ENCODE data around the gene MESD. TPM values are rescaled to one million over a fixed set of nuclear protein-coding genes. Genes with fewer than 3 reads are reported as not detected.

The MESD gene
- total and polyA plus RNA-seq, 2 of the 4 experiments (the other 2 are of a cell fraction): 10.0 to 14.0 TPM

DNA sequence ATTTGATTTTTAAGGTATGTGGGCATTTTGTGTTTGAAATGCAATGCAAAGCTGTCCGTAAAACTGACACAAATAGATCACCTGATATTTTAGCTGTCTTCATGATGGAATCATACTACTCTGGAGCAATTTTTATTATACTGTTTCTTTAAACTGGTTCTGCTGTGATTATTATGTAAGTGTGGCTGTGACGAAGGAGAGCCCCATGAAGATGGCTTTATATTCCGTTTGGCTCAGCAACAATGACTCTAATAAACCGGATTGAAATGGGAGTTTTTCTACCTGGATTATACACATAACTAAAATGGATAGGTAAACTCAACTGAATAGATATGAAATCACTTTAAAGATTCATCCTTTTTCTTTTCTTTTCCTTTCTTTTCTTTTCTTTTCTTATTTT is 20.5 kb upstream of the MESD start:
- Histone ChIP-seq H3K4me3 (ENCODE audit: insufficient read depth, low read depth, low read length) (no peak overlapping the region), H2BK120ac (ENCODE audit: low read depth, low read length) (no peak overlapping the region), H3K27me3 (ENCODE audit: control insufficient read depth, insufficient read depth, low read length) (no peaks in the 10 kb centered on the region), H3K9ac (ENCODE audit: low read depth, low read length) (no peak overlapping the region), H3K27ac (ENCODE audit: insufficient read depth, low read length) (no peak overlapping the region), H2BK20ac (ENCODE audit: low read depth, low read length) (no peak overlapping the region), H3K79me1 (ENCODE audit: low read depth in 1 of 2, low read length in 2 of 2) (peaks cover 14 to 61% of the 10 kb centered on the region in 2 experiments), H4K5ac (ENCODE audit: low read depth, low read length) (no peak overlapping the region), H2AK5ac (ENCODE audit: low read depth, low read length) (no peak overlapping the region), H3K18ac (ENCODE audit: low read depth, low read length) (no peak overlapping the region), H3K23ac (ENCODE audit: low read depth, low read length) (no peak overlapping the region), H4K8ac (ENCODE audit: low read depth in 2 of 2, low read length in 2 of 2) (no peak overlapping the region), H3K36me3 (ENCODE audit: control insufficient read depth, insufficient read depth, low read length) (no peaks in the 10 kb centered on the region; the same call in 1 of the 2 replicates), H2AK9ac (replicated peaks; ENCODE audit: low read depth, low read length, poor library complexity) (no peak overlapping the region), H4K20me1 (ENCODE audit: insufficient read depth, low read length) (peaks cover 9% of the 10 kb centered on the region; the same call in 1 of the 2 replicates), H3K9me3 (ENCODE audit: control insufficient read depth, insufficient read depth, low read length) (no peaks in the 10 kb centered on the region), H3K4ac (ENCODE audit: low read depth, low read length) (no peak overlapping the region), H3K9me1 (ENCODE audit: insufficient read depth, low read length) (peaks cover 3% of the 10 kb centered on the region), H4K91ac (ENCODE audit: insufficient read depth, low read depth, low read length) (no peak overlapping the region), H2AFZ (replicated peaks; ENCODE audit: low read length, poor library complexity) (no peak overlapping the region), H3K56ac (ENCODE audit: extremely low read depth, insufficient read depth, low read length) (no peak overlapping the region), H3K4me2 (ENCODE audit: low read depth, low read length) (no peak overlapping the region), H2BK5ac (ENCODE audit: low read depth, low read length, poor library complexity, severe bottlenecking) (no peak overlapping the region), H3K4me1 (ENCODE audit: control insufficient read depth, insufficient read depth, low read length) (no peaks in the 10 kb centered on the region), H3K14ac (replicated peaks; ENCODE audit: low read depth, low read length) (no peak overlapping the region), H2BK15ac (ENCODE audit: low read depth, low read length) (no peak overlapping the region)
- CTCF ChIA-PET: no interaction called here
- in situ Hi-C loops (cut with MboI; ENCODE audit: low sequenced_read_pairs): no loop called here
- POLR2A ChIA-PET (ENCODE audit: unreplicated experiment): no interaction called here
- ATAC-seq (ENCODE audit: low read depth): no peak
- dilution Hi-C loops (cut with HindIII; ENCODE audit: low sequenced_read_pairs, unreplicated experiment): no loop called here
- no peak for TF ChIP-seq SMC3 (IDR thresholded peaks at IDR 0.05; ENCODE audit: low read depth, low read length)
- TF ChIP-seq, protein P1, sequence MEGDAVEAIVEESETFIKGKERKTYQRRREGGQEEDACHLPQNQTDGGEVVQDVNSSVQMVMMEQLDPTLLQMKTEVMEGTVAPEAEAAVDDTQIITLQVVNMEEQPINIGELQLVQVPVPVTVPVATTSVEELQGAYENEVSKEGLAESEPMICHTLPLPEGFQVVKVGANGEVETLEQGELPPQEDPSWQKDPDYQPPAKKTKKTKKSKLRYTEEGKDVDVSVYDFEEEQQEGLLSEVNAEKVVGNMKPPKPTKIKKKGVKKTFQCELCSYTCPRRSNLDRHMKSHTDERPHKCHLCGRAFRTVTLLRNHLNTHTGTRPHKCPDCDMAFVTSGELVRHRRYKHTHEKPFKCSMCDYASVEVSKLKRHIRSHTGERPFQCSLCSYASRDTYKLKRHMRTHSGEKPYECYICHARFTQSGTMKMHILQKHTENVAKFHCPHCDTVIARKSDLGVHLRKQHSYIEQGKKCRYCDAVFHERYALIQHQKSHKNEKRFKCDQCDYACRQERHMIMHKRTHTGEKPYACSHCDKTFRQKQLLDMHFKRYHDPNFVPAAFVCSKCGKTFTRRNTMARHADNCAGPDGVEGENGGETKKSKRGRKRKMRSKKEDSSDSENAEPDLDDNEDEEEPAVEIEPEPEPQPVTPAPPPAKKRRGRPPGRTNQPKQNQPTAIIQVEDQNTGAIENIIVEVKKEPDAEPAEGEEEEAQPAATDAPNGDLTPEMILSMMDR (conservative IDR thresholded peaks at IDR 0.05; ENCODE audit: low read depth, low read length): no peak
- TF ChIP-seq POLR2A (IDR thresholded peaks at IDR 0.05; ENCODE audit: low read depth, low read length): no peak
- TF ChIP-seq MAZ (IDR thresholded peaks at IDR 0.05; ENCODE audit: borderline replicate concordance, low read depth, low read length): no peak
- no peak for TF ChIP-seq CEBPB (IDR thresholded peaks at IDR 0.05; ENCODE audit: low read depth, low read length)
- TF ChIP-seq CHD1 (IDR thresholded peaks at IDR 0.05; ENCODE audit: low read depth, low read length): no peak
- TF ChIP-seq FOS (IDR thresholded peaks at IDR 0.05; ENCODE audit: low read depth, low read length): no peak
- TF ChIP-seq, protein P2, sequence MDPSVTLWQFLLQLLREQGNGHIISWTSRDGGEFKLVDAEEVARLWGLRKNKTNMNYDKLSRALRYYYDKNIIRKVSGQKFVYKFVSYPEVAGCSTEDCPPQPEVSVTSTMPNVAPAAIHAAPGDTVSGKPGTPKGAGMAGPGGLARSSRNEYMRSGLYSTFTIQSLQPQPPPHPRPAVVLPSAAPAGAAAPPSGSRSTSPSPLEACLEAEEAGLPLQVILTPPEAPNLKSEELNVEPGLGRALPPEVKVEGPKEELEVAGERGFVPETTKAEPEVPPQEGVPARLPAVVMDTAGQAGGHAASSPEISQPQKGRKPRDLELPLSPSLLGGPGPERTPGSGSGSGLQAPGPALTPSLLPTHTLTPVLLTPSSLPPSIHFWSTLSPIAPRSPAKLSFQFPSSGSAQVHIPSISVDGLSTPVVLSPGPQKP (IDR thresholded peaks at IDR 0.05; ENCODE audit: borderline replicate concordance, low read depth, low read length): no peak
- TF ChIP-seq RAD21 (IDR thresholded peaks at IDR 0.05; ENCODE audit: low read length): no peak
- TF ChIP-seq MAFK (IDR thresholded peaks at IDR 0.05; ENCODE audit: low read depth, low read length): no peak
- no peak for TF ChIP-seq RCOR1 (IDR thresholded peaks at IDR 0.05; ENCODE audit: insufficient replicate concordance, low read length)
- no peak for TF ChIP-seq MXI1 (IDR thresholded peaks at IDR 0.05; ENCODE audit: borderline replicate concordance, low read depth, low read length)
- TF ChIP-seq, protein P3, sequence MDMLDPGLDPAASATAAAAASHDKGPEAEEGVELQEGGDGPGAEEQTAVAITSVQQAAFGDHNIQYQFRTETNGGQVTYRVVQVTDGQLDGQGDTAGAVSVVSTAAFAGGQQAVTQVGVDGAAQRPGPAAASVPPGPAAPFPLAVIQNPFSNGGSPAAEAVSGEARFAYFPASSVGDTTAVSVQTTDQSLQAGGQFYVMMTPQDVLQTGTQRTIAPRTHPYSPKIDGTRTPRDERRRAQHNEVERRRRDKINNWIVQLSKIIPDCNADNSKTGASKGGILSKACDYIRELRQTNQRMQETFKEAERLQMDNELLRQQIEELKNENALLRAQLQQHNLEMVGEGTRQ (IDR thresholded peaks at IDR 0.05; ENCODE audit: low read depth, low read length): no peak
- TF ChIP-seq RFX5 (IDR thresholded peaks at IDR 0.05; ENCODE audit: low read depth, low read length): no peak
- no peak for TF ChIP-seq BHLHE40 (IDR thresholded peaks at IDR 0.05; ENCODE audit: low read depth, low read length)
- TF ChIP-seq NFE2L2 (IDR thresholded peaks at IDR 0.05; ENCODE audit: low read depth, low read length): no peak
- no TSS peak for BruUV-seq (replicated peaks)
- intact Hi-C loops (cut with micrococcal nuclease): no loop called here
- no peak for DNase-seq
- WGBS, 2 experiments (ENCODE audit: extremely low coverage in 2 of 2, insufficient read length in 1 of 2): no CpG with 5 or more reads among the region's 4 CpGs

All from IMR-90 (cell line).